Gastroesophageal sphincter (tissue), 4 donors: Measurements from ENCODE around the gene RBM28. TPM values are rescaled to one million over a fixed set of nuclear protein-coding genes. Genes with fewer than 3 reads are reported as not detected.

Experiments
- ATAC-seq: fragments of 150-250 bp; one replicate; pipeline ENCODE4 v1.9.1; 2016; ENCODE audit warnings: mild to moderate bottlenecking, moderate library complexity
- H3K27ac ChIP-seq, 4 donors: fragments of 200-600 bp; sonication (generic) in 3 of 4; 1 replicate in 3 of 4; 2 replicates in 1 of 4; pipeline ENCODE4 v1.5.1; 2016 to 2019
- H3K27me3 ChIP-seq: fragments of 200-600 bp; sonication (generic); one replicate; pipeline ENCODE4 v1.5.1; 2019
- H3K36me3 ChIP-seq, 2 donors: fragments of 200-600 bp; sonication (generic); one replicate each; pipeline ENCODE4 v1.5.1; 2019; ENCODE audit warnings: control low read depth in 1 of 2
- H3K4me1 ChIP-seq, 3 donors: fragments of 200-600 bp; sonication (generic); 1 replicate in 2 of 3; 2 replicates in 1 of 3; pipeline ENCODE4 v1.5.1; 2016 to 2019; ENCODE audit warnings: control low read depth in 2 of 3
- H3K4me3 ChIP-seq, 2 donors: fragments of 200-600 bp; sonication (generic); one replicate each; pipeline ENCODE4 v1.5.1; 2019; ENCODE audit warnings: mild to moderate bottlenecking in 1 of 2, moderate library complexity in 1 of 2
- H3K9me3 ChIP-seq, 3 donors: fragments of 200-600 bp; sonication (generic); one replicate each; pipeline ENCODE4 v1.5.1; 2017 to 2019; ENCODE audit warnings: control low read depth in 2 of 3
- EP300 ChIP-seq: sonication (generic); formaldehyde crosslinking; IDR thresholded peaks from one replicate; pipeline ENCODE4 v1.6.1; 2017; ENCODE audit warnings: antibody characterized with exemption, mild to moderate bottlenecking
- POLR2A ChIP-seq, 2 donors: fragments of 450-650 bp; IDR thresholded peaks; one replicate each; pipeline ENCODE4 v1.6.1; 2017; ENCODE audit warnings: antibody characterized with exemption in 2 of 2, mild to moderate bottlenecking in 2 of 2, moderate library complexity in 1 of 2
- POLR2AphosphoS5 ChIP-seq: sonication (generic); formaldehyde crosslinking; IDR thresholded peaks from one replicate; pipeline ENCODE4 v1.6.1; 2017; ENCODE audit warnings: antibody characterized with exemption
- WGBS, 2 donors: methylation state at CpG; one replicate each; pipeline ENCODE4 v1.1.5; 2018; ENCODE audit warnings: low coverage in 1 of 2; 5-methylcytosine and 5-hydroxymethylcytosine counted together
- total RNA-seq, 4 donors: library from RNA; depleted of rRNA; stranded (reverse); fragments of >200 nt; gene quantifications; one replicate each; pipeline ENCODE4 v1.1.0, GENCODE V29; 2016
- TF ChIP-seq, protein P1 (sequence below), 4 experiments: fragments of 200-600 bp in 2 of 4; fragments of 450-650 bp in 2 of 4; sonication (generic) in 1 of 4; IDR thresholded peaks; one replicate each; pipeline ENCODE4 v1.5.1; 2017 to 2019; ENCODE audit warnings: antibody characterized with exemption in 4 of 4, mild to moderate bottlenecking in 2 of 4, moderate library complexity in 2 of 4

The RBM28 gene
- total RNA-seq, 4 donors from 2014 or later: 12.7 to 27.1 (median 19.5) TPM

DNA sequence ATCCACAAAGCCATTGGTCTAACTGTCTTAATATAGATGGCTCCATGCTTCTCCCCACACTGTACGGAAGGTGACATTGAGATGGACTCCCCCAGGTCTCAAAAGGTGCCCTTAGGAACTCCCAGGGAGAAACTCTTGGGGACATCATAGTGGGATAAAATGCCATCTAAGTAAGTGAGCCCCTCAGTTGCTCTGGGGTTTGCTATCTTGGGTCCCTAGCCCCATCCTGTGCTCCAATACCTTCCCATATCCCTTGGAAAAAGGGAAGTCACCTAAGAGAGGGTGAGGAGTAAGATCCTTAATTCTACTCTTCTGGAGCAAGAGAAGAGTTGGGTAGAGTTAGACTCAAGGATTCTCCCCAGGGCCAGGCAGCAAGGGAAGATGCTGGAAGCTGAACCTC, 9.9 kb upstream of the RBM28 start:
- no peak for TF ChIP-seq EP300
- no peak for TF ChIP-seq POLR2A (IDR thresholded peaks at IDR 0.05)
- TF ChIP-seq, protein P1, sequence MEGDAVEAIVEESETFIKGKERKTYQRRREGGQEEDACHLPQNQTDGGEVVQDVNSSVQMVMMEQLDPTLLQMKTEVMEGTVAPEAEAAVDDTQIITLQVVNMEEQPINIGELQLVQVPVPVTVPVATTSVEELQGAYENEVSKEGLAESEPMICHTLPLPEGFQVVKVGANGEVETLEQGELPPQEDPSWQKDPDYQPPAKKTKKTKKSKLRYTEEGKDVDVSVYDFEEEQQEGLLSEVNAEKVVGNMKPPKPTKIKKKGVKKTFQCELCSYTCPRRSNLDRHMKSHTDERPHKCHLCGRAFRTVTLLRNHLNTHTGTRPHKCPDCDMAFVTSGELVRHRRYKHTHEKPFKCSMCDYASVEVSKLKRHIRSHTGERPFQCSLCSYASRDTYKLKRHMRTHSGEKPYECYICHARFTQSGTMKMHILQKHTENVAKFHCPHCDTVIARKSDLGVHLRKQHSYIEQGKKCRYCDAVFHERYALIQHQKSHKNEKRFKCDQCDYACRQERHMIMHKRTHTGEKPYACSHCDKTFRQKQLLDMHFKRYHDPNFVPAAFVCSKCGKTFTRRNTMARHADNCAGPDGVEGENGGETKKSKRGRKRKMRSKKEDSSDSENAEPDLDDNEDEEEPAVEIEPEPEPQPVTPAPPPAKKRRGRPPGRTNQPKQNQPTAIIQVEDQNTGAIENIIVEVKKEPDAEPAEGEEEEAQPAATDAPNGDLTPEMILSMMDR (IDR thresholded peaks at IDR 0.05): no peak
- no peak for TF ChIP-seq POLR2AphosphoS5
- peaks cover 69% of the 10 kb centered on the region for H3K27me3 ChIP-seq

DNA sequence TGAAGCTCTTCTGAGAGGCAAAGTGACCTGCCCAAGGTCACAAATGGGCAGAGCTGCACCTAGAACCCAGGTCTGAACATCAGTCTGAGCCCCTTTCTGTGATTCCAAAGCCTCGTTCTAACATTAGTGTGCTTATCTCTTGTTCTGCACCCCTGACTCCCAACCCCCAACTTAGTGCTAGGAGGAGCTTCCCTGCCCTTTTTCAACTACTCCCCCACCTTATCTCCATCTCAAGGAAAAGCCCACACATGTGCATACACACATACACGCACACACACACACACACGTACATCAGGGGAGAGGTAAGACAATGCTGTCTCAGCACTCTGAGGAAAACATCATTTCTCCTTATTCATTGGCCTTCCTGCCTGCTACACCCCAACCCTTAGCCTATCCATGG, 9.5 kb upstream of the RBM28 start:
- WGBS, 2 donors: 85 to 87% methylated on average over 3 of the region's 3 CpGs
- Histone ChIP-seq H3K27me3 (peaks cover 69% of the 10 kb centered on the region), H3K27ac (no peak overlapping the region), H3K4me1 (peaks cover 0 to 16% (median 9%) of the 10 kb centered on the region in 3 donors), H3K9me3 (no peaks in the 10 kb centered on the region), H3K4me3 (no peak overlapping the region), H3K36me3 (no peaks in the 10 kb centered on the region)
- ATAC-seq: no peak
- TF ChIP-seq POLR2AphosphoS5 (no peak), POLR2A (IDR thresholded peaks at IDR 0.05) (no peak), EP300 (no peak)
- TF ChIP-seq, protein P1 (IDR thresholded peaks at IDR 0.05): no peak

More for the DNA sequence above, 9.9 kb upstream of the RBM28 start:
- Histone ChIP-seq H3K4me3 (no peak overlapping the region), H3K4me1 (peaks cover 0 to 16% (median 9%) of the 10 kb centered on the region in 3 donors), H3K9me3 (no peaks in the 10 kb centered on the region), H3K36me3 (no peaks in the 10 kb centered on the region), H3K27ac (no peak overlapping the region)
- no CpG with 5 or more reads among the region's 1 CpG for WGBS, 2 donors
- no peak for ATAC-seq

DNA sequence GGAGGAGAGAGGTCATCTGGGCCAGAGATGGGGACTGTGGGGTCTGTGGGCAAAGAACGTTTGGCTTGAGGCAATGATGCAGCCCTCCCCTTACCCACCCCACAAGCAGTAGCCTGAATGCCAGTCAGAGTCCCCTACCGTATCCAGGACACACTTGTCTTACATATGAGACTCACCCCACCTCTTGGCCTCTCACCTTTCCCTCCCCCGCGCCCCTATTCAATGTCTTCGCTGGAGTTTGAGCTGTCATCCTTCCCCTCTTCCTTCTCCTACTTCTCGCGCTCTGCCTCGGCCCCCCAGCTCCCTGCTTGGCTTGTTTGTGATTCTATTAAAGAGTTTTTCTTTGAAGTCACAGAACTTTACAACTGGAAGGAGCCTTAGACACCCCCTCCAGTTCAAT, 8.9 kb upstream of the RBM28 start:
- Histone ChIP-seq H3K36me3 (no peaks in the 10 kb centered on the region), H3K9me3 (no peaks in the 10 kb centered on the region), H3K4me1 (peaks cover 0 to 16% (median 9%) of the 10 kb centered on the region in 3 donors), H3K27ac (no peak overlapping the region), H3K27me3 (peaks cover 69% of the 10 kb centered on the region), H3K4me3 (peak overlapping the region in 1 of 2 donors; percentile 46)
- 75 to 87% methylated on average over 7 to 8 of the region's 8 CpGs for WGBS, 2 donors
- TF ChIP-seq, protein P1 (IDR thresholded peaks at IDR 0.05): no peak
- TF ChIP-seq POLR2AphosphoS5 (no peak), POLR2A (IDR thresholded peaks at IDR 0.05) (no peak)
- ATAC-seq: no peak

DNA sequence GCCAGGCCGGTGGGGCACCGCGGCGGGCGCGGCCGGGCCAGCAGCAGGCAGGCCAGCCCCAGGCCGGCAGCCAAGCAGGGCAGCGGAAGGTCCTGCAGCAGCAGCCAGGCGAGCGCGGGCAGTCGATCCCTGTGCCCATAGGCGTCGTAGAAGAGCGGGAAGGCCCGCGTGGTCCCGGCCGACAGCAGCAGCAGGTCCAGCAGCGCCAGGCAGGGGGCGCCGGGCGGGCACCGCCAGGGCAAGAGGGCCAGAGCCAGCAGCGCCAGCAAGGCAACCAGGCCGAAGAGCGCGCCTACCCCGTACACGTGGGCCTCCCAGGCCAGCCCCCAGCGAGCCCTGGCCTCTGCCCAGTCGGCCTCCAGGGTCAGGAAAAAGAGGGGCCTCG, 8.4 kb upstream of the RBM28 start:
- WGBS, 2 donors: no CpG with 5 or more reads among the region's 34 CpGs
- Histone ChIP-seq H3K4me3 (peak overlapping the region in 1 of 2 donors; percentile 46), H3K4me1 (peaks cover 0 to 16% (median 9%) of the 10 kb centered on the region in 3 donors), H3K36me3 (no peaks in the 10 kb centered on the region), H3K27ac (no peak overlapping the region), H3K27me3 (peaks cover 64% of the 10 kb centered on the region), H3K9me3 (no peaks in the 10 kb centered on the region)
- ATAC-seq: peak; percentile 82
- TF ChIP-seq POLR2A (IDR thresholded peaks at IDR 0.05) (no peak), POLR2AphosphoS5 (no peak), EP300 (no peak)
- TF ChIP-seq, protein P1 (IDR thresholded peaks at IDR 0.05): peak in 3 of 4 experiments; percentile 55 to 78 (median 71)

DNA sequence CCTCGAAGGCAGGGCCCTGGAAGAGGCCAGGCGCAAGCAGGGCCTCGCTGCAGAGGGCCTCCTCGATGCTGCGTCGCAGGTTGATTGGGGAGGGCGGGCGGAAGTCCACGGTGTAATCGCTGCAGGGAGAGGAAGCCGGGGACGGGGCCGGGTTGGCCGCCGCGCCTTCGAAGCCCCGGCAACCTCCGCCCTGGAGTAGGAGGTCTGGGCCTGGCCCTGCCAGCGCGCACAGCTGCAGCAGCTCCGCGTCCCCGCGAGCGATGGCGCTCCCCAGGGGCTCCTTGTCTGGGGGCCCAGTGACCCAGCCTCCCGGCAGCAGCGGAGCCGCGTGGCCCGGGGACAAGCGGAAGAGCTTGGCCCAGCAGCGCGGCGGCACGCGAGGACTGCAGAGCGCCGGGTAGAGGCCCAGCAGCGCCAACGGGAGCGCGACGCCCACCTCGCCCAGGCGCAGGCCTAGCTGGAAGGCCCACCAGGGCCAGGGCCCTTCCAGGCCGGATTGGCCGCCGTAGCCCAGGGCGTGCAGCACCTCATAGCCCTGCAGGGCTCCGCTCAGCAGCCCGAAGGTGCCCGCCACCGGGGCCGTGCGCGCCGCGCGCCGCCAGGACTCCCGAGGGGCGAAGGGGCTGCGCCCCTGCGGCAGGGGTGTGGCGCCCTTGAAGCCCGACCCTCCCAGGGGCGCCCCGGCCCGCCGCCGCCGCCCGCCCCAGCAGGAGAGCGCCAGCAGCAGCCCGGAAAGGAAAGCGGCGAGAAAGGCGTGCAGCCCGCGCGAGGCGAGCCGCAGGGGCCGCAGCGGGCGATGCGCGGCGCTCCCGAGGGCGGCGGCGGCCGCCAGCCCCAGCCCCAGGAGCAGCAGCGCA, 7.8 kb upstream of the RBM28 start:
- TF ChIP-seq EP300: no peak
- TF ChIP-seq, protein P1 (IDR thresholded peaks at IDR 0.05): no peak
- no peak for TF ChIP-seq POLR2A (IDR thresholded peaks at IDR 0.05)
- TF ChIP-seq POLR2AphosphoS5: no peak

More for the DNA sequence above, 7.8 kb upstream of the RBM28 start:
- Histone ChIP-seq H3K4me3 (peak overlapping the region; percentile 1 to 46), H3K36me3 (no peaks in the 10 kb centered on the region), H3K27ac (no peak overlapping the region), H3K4me1 (peaks cover 0 to 16% (median 9%) of the 10 kb centered on the region in 3 donors), H3K27me3 (peaks cover 61% of the 10 kb centered on the region), H3K9me3 (no peaks in the 10 kb centered on the region)
- ATAC-seq: peak; percentile 12
- WGBS, 2 donors: no CpG with 5 or more reads among the region's 97 CpGs
